Hematopoietic multipotent progenitor cell treated with erythropoietin and hydrocortisone succinate and interleukin-3 and kit ligand, for 4 days (in vitro differentiated cells): ENCODE measurements around the gene MYLK2.

Experiments used
- DNase-seq: peaks from one replicate; pipeline ENCODE4 v3.0.0-alpha.2; 2015

The MYLK2 gene

GRCh38 chr20:31858760-31859083 is 39.6 kb downstream of the MYLK2 start:
- no peak for DNase-seq

GRCh38 chr20:31859266-31859997 is 40.3 kb downstream of the MYLK2 start:
- no peak for DNase-seq

GRCh38 chr20:31859998-31860380 is 40.8 kb downstream of the MYLK2 start:
- DNase-seq: no peak

GRCh38 chr20:31860390-31861134 is 41.4 kb downstream of the MYLK2 start:
- peak; percentile 27 for DNase-seq

GRCh38 chr20:31861135-31861384 is 41.9 kb downstream of the MYLK2 start:
- no peak for DNase-seq

GRCh38 chr20:31861385-31862156 is 42.4 kb downstream of the MYLK2 start:
- peak; percentile 92 for DNase-seq

GRCh38 chr20:31862157-31862470 is 43.0 kb downstream of the MYLK2 start:
- DNase-seq: no peak

GRCh38 chr20:31862506-31862905 is 43.4 kb downstream of the MYLK2 start:
- no peak for DNase-seq

- no peak for DNase-seq
Observed at GRCh38 chr20:31863296-31864085, 44.3 kb downstream of the MYLK2 start.

GRCh38 chr20:31864521-31865400 is 45.6 kb downstream of the MYLK2 start:
- DNase-seq: no peak

- no peak for DNase-seq
Observed at GRCh38 chr20:31866221-31866620, 47.1 kb downstream of the MYLK2 start.

- DNase-seq: peak; percentile 29
Observed at GRCh38 chr20:31868853-31869672, 49.9 kb downstream of the MYLK2 start.

GRCh38 chr20:31869673-31869941 is 50.5 kb downstream of the MYLK2 start:
- no peak for DNase-seq

- peak; percentile 34 for DNase-seq
Observed at GRCh38 chr20:31869942-31870725, 51.0 kb downstream of the MYLK2 start, which contains the start of the genes DUSP15 and TTLL9. Gene DUSP15, minus strand, starts transcription at chr20:31870527. Its CDS starts 190 bp downstream, at chr20:31870337. Gene TTLL9, plus strand, starts transcription at chr20:31870634. Its CDS starts 493 bp downstream, at chr20:31871127.

- DNase-seq: peak; percentile 15
Observed at GRCh38 chr20:31870726-31871617, 51.8 kb downstream of the MYLK2 start.

- DNase-seq: no peak
Observed at GRCh38 chr20:31871618-31871954, 52.4 kb downstream of the MYLK2 start.

- no peak for DNase-seq
Observed at GRCh38 chr20:31872406-31872805, 53.2 kb downstream of the MYLK2 start.

GRCh38 chr20:31875671-31876070 is 56.5 kb downstream of the MYLK2 start:
- DNase-seq: no peak

GRCh38 chr20:31877684-31878083 is 58.5 kb downstream of the MYLK2 start:
- DNase-seq: no peak
